ENCODE measurements around the gene DNER. TPM values are rescaled to one million over a fixed set of nuclear protein-coding genes. Genes with fewer than 3 reads are reported as not detected.

DNER gene
- polyA plus RNA-seq, 1 of the 3 experiments (the other 2 are of a cell fraction), result 1.4 TPM

- POLR2A ChIA-PET, result no interaction called here
- CTCF ChIA-PET, result no interaction called here
- TF ChIP-seq TEAD4 (IDR thresholded peaks at IDR 0.05; ENCODE audit: borderline replicate concordance, insufficient read depth) (no peak), CHD2 (IDR thresholded peaks at IDR 0.05; ENCODE audit: low read length, partially characterized antibody) (no peak), POLR2AphosphoS5 (IDR thresholded peaks at IDR 0.05; ENCODE audit: low read depth, low read length) (no peak), EP300 (IDR thresholded peaks at IDR 0.05; ENCODE audit: borderline replicate concordance in 1 of 2, low read depth in 1 of 2, low read length in 1 of 2) (no peak), YY1 (IDR thresholded peaks at IDR 0.05; ENCODE audit: low read depth) (no peak), GATA2 (CRISPR knock-in tag; IDR thresholded peaks at IDR 0.05) (no peak), IRF3 (IDR thresholded peaks at IDR 0.05; ENCODE audit: low read depth, low read length) (no peak), RXRA (IDR thresholded peaks at IDR 0.05; ENCODE audit: borderline replicate concordance, low read depth) (no peak), TCF12 (IDR thresholded peaks at IDR 0.05) (no peak), NFIC (IDR thresholded peaks at IDR 0.05; ENCODE audit: borderline replicate concordance) (no peak), JUND (IDR thresholded peaks at IDR 0.05) (no peak)
- TF ChIP-seq, protein P1, sequence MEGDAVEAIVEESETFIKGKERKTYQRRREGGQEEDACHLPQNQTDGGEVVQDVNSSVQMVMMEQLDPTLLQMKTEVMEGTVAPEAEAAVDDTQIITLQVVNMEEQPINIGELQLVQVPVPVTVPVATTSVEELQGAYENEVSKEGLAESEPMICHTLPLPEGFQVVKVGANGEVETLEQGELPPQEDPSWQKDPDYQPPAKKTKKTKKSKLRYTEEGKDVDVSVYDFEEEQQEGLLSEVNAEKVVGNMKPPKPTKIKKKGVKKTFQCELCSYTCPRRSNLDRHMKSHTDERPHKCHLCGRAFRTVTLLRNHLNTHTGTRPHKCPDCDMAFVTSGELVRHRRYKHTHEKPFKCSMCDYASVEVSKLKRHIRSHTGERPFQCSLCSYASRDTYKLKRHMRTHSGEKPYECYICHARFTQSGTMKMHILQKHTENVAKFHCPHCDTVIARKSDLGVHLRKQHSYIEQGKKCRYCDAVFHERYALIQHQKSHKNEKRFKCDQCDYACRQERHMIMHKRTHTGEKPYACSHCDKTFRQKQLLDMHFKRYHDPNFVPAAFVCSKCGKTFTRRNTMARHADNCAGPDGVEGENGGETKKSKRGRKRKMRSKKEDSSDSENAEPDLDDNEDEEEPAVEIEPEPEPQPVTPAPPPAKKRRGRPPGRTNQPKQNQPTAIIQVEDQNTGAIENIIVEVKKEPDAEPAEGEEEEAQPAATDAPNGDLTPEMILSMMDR (IDR thresholded peaks at IDR 0.05), result no peak
- TF ChIP-seq, protein P2, sequence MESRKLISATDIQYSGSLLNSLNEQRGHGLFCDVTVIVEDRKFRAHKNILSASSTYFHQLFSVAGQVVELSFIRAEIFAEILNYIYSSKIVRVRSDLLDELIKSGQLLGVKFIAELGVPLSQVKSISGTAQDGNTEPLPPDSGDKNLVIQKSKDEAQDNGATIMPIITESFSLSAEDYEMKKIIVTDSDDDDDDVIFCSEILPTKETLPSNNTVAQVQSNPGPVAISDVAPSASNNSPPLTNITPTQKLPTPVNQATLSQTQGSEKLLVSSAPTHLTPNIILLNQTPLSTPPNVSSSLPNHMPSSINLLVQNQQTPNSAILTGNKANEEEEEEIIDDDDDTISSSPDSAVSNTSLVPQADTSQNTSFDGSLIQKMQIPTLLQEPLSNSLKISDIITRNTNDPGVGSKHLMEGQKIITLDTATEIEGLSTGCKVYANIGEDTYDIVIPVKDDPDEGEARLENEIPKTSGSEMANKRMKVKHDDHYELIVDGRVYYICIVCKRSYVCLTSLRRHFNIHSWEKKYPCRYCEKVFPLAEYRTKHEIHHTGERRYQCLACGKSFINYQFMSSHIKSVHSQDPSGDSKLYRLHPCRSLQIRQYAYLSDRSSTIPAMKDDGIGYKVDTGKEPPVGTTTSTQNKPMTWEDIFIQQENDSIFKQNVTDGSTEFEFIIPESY (IDR thresholded peaks at IDR 0.05; ENCODE audit: borderline replicate concordance, low read depth), result no peak
Measured at GRCh38 chr2:229380101-229380625, 334.2 kb downstream of the DNER start.

DNA sequence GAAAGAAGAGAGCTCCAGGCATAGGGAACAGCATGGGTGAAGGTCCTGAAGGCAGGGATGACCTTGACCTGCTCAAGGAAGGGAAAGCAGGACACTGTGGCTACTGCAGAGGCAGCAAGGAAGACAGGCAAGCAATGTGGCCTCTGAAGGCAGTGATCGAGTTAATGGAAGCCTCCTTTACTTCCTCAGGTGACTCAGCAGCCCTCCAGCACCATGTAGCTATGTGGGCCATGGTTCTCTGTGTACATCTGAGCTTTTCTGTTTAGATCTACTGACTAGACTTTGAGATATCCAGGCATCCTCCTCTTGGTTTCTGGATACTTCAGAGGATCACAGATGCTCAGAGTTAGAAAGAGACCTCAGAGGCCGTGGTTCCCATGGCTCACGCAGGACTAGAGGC lies 336.0 kb downstream of the DNER start:
- Histone ChIP-seq H3K79me2 (ENCODE audit: insufficient read depth) (no peaks in the 10 kb centered on the region), H3K9ac (no peak overlapping the region), H3K27ac (ENCODE audit: low read depth in 2 of 2, low read length in 1 of 2) (no peak overlapping the region), H4K20me1 (ENCODE audit: insufficient read depth) (no peaks in the 10 kb centered on the region), H2AFZ (ENCODE audit: low read depth) (no peak overlapping the region), H3F3A (replicated peaks; ENCODE audit: insufficient read depth) (no peaks in the 10 kb centered on the region), H3K36me3 (replicated peaks in 1 of 2; ENCODE audit: control insufficient read depth in 1 of 2, insufficient read depth in 2 of 2, low read length in 1 of 2) (no peaks in the 10 kb centered on the region), H3K9me2 (no peaks in the 10 kb centered on the region), H3K4me2 (no peak overlapping the region), H3K9me3 (no peaks in the 10 kb centered on the region), H3K27me3 (ENCODE audit: insufficient read depth) (no peaks in the 10 kb centered on the region), H3K4me1 (ENCODE audit: control insufficient read depth in 1 of 2, insufficient read depth in 2 of 2, low read depth in 1 of 2, low read length in 1 of 2) (no peaks in the 10 kb centered on the region), H3K4me3 (ENCODE audit: low read depth in 2 of 2, low read length in 1 of 2) (no peak overlapping the region)
- POLR2A ChIA-PET, result no interaction called here
- no peak for DNase-seq
- WGBS (ENCODE audit: low lambda C conversion rate), result 5% methylated on average over 3 of the region's 3 CpGs
- CTCF ChIA-PET, result no interaction called here
- TF ChIP-seq, protein P3, sequence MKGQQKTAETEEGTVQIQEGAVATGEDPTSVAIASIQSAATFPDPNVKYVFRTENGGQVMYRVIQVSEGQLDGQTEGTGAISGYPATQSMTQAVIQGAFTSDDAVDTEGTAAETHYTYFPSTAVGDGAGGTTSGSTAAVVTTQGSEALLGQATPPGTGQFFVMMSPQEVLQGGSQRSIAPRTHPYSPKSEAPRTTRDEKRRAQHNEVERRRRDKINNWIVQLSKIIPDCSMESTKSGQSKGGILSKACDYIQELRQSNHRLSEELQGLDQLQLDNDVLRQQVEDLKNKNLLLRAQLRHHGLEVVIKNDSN (IDR thresholded peaks at IDR 0.05; ENCODE audit: borderline replicate concordance, low read depth), result no peak
- no peak for TF ChIP-seq GABPA (IDR thresholded peaks at IDR 0.05; ENCODE audit: low read depth)
- no peak for TF ChIP-seq GATA2 (CRISPR knock-in tag; IDR thresholded peaks at IDR 0.05)
- TF ChIP-seq TEAD4 (IDR thresholded peaks at IDR 0.05; ENCODE audit: borderline replicate concordance, insufficient read depth), result no peak
- TF ChIP-seq MXI1 (IDR thresholded peaks at IDR 0.05; ENCODE audit: low read depth, low read length), result no peak
- TF ChIP-seq EZH2phosphoT487 (IDR thresholded peaks at IDR 0.05; ENCODE audit: borderline replicate concordance, low read depth), result no peak
- no peak for TF ChIP-seq FOXM1 (IDR thresholded peaks at IDR 0.05; ENCODE audit: low read depth)
- no peak for TF ChIP-seq RFX5 (IDR thresholded peaks at IDR 0.05; ENCODE audit: low read length)
- TF ChIP-seq MEF2A (IDR thresholded peaks at IDR 0.05; ENCODE audit: borderline replicate concordance, low read depth), result no peak

More at GRCh38 chr2:229380101-229380625, 334.2 kb downstream of the DNER start:
- H3K9ac ChIP-seq, result no peak overlapping the region
- no peaks in the 10 kb centered on the region for H3K36me3 ChIP-seq (replicated peaks in 1 of 2; ENCODE audit: control insufficient read depth in 1 of 2, insufficient read depth in 2 of 2, low read length in 1 of 2)
- H3K9me2 ChIP-seq, result no peaks in the 10 kb centered on the region
- no peak for DNase-seq
- H3K79me2 ChIP-seq (ENCODE audit: insufficient read depth), result no peaks in the 10 kb centered on the region
- no peaks in the 10 kb centered on the region for H3K27me3 ChIP-seq (ENCODE audit: insufficient read depth)
- no peaks in the 10 kb centered on the region for H3F3A ChIP-seq (replicated peaks; ENCODE audit: insufficient read depth)
- H2AFZ ChIP-seq (ENCODE audit: low read depth), result no peak overlapping the region
- no peak overlapping the region for H3K27ac ChIP-seq (ENCODE audit: low read depth in 2 of 2, low read length in 1 of 2)
- H3K4me2 ChIP-seq, result no peak overlapping the region
- no peak overlapping the region for H3K4me3 ChIP-seq (ENCODE audit: low read depth in 2 of 2, low read length in 1 of 2)
- H3K9me3 ChIP-seq, result no peaks in the 10 kb centered on the region
- H4K20me1 ChIP-seq (ENCODE audit: insufficient read depth), result no peaks in the 10 kb centered on the region
- WGBS (ENCODE audit: low lambda C conversion rate), result 45% methylated on average over 5 of the region's 5 CpGs
- no peaks in the 10 kb centered on the region for H3K4me1 ChIP-seq (ENCODE audit: control insufficient read depth in 1 of 2, insufficient read depth in 2 of 2, low read depth in 1 of 2, low read length in 1 of 2)
